Smooth muscle cell (in vitro differentiated cells): ENCODE results near the gene GALNT12. TPM values are rescaled to one million over a fixed set of nuclear protein-coding genes. Genes with fewer than 3 reads are reported as not detected.

Experiments
- DNase-seq: peaks from one replicate; lab custom pipeline; 2025; ENCODE audit not compliant: unreplicated experiment; lab: John Stamatoyannopoulos, UW
- H2AFZ ChIP-seq: fragments of 200-600 bp; sonication (generic); 2 replicates; pipeline ENCODE4 v1.6.0; 2016; ENCODE audit warnings: antibody characterized with exemption, low read depth, mild to moderate bottlenecking
- H3F3A ChIP-seq: fragments of 200-600 bp; sonication (generic); 2 replicates; pipeline ENCODE4 v1.6.0; 2017; ENCODE audit warnings: antibody characterized with exemption, low read depth
- H3K27ac ChIP-seq: fragments of 200-600 bp; sonication (generic); 2 replicates; pipeline ENCODE4 v1.5.1; 2016; ENCODE audit warnings: low read depth, mild to moderate bottlenecking
- H3K27me3 ChIP-seq: fragments of 200-600 bp; sonication (generic); 2 replicates; pipeline ENCODE4 v1.6.1; 2016; ENCODE audit warnings: low read depth, mild to moderate bottlenecking
- H3K36me3 ChIP-seq: fragments of 200-600 bp; sonication (generic); 2 replicates; pipeline ENCODE4 v1.5.1; 2016; ENCODE audit warnings: low read depth
- H3K4me1 ChIP-seq: fragments of 200-600 bp; sonication (generic); 2 replicates; pipeline ENCODE4 v1.5.1; 2016; ENCODE audit warnings: low read depth
- H3K4me2 ChIP-seq: fragments of 200-600 bp; sonication (generic); 2 replicates; pipeline ENCODE4 v1.6.0; 2016; ENCODE audit warnings: mild to moderate bottlenecking
- H3K4me3 ChIP-seq: fragments of 200-600 bp; sonication (generic); 2 replicates; pipeline ENCODE4 v1.5.1; 2016; ENCODE audit warnings: mild to moderate bottlenecking
- H3K79me2 ChIP-seq: fragments of 200-600 bp; sonication (generic); 2 replicates; pipeline ENCODE4 v1.6.0; 2016; ENCODE audit warnings: low read depth, mild to moderate bottlenecking
- H3K9ac ChIP-seq: fragments of 200-600 bp; sonication (generic); 2 replicates; pipeline ENCODE4 v1.6.0; 2016; ENCODE audit warnings: low read depth
- H3K9me3 ChIP-seq: fragments of 200-600 bp; sonication (generic); replicated peaks from 2 replicates; pipeline ENCODE4 v1.5.1; 2016; ENCODE audit warnings: low read depth
- H4K20me1 ChIP-seq: fragments of 200-600 bp; sonication (generic); 2 replicates; pipeline ENCODE4 v1.6.0; 2016; ENCODE audit warnings: low read depth
- CTCF ChIP-seq: fragments of 200-600 bp; sonication (generic); IDR thresholded peaks from 2 replicates; pipeline ENCODE4 v1.5.1; 2017; ENCODE audit warnings: borderline replicate concordance, mild to moderate bottlenecking, antibody characterized with exemption; ENCODE audit not compliant: insufficient read depth, poor library complexity, severe bottlenecking
- WGBS: methylation state at CpG from one replicate; pipeline ENCODE4 v1.1.7; 2016; ENCODE audit warnings: low lambda C conversion rate; 5-methylcytosine and 5-hydroxymethylcytosine counted together
- polyA plus RNA-seq: library from polyadenylated mRNA; unstranded; fragments of >200 nt; fragmentation: Nextera tagmentation; extraction: Ambion mirVana; gene quantifications from 2 replicates; pipeline ENCODE4 v1.2.1, GENCODE V29; 2016
- total RNA-seq: library from RNA; depleted of rRNA; stranded (reverse); fragments of >200 nt; gene quantifications from 2 replicates; pipeline ENCODE4 v1.2.3, GENCODE V29; 2014

Gene GALNT12
- total and polyA plus RNA-seq, 2 experiments from 2014 or later, result 1.7 to 4.0 TPM

- Histone ChIP-seq H3K9ac (no peak overlapping the region), H3K4me1 (peaks cover 9% of the 10 kb centered on the region), H3K9me3 (no peaks in the 10 kb centered on the region), H3K4me2 (no peak overlapping the region), H3F3A (no peaks in the 10 kb centered on the region), H4K20me1 (peaks cover 15% of the 10 kb centered on the region), H3K27me3 (no peaks in the 10 kb centered on the region), H3K36me3 (no peaks in the 10 kb centered on the region), H3K4me3 (no peak overlapping the region), H3K79me2 (peaks cover 7% of the 10 kb centered on the region), H2AFZ (no peak overlapping the region), H3K27ac (no peak overlapping the region)
- no peak for TF ChIP-seq CTCF
- DNase-seq, result no peak
- 91% methylated on average over 4 of the region's 4 CpGs for WGBS
Observed at GRCh38 chr9:98797491-98797890, 10.0 kb upstream of the GALNT12 start.

GRCh38 chr9:98798254-98798653 is 9.2 kb upstream of the GALNT12 start:
- no peak for TF ChIP-seq CTCF
- Histone ChIP-seq H3K4me1 (peaks cover 9% of the 10 kb centered on the region), H2AFZ (no peak overlapping the region), H3K27ac (no peak overlapping the region), H3K9me3 (no peaks in the 10 kb centered on the region), H3K36me3 (no peaks in the 10 kb centered on the region), H3K27me3 (peaks cover 5% of the 10 kb centered on the region), H3K4me3 (no peak overlapping the region), H3F3A (no peaks in the 10 kb centered on the region), H4K20me1 (peaks cover 10% of the 10 kb centered on the region), H3K9ac (no peak overlapping the region), H3K4me2 (no peak overlapping the region), H3K79me2 (peaks cover 7% of the 10 kb centered on the region)
- DNase-seq, result no peak
- WGBS, result 98% methylated on average over 3 of the region's 3 CpGs

- Histone ChIP-seq H3K27ac (no peak overlapping the region), H3K4me3 (no peak overlapping the region), H3K9me3 (no peaks in the 10 kb centered on the region), H4K20me1 (no peaks in the 10 kb centered on the region), H3K4me1 (peaks cover 3% of the 10 kb centered on the region), H3K36me3 (no peaks in the 10 kb centered on the region), H2AFZ (no peak overlapping the region), H3K27me3 (peaks cover 15% of the 10 kb centered on the region), H3K79me2 (no peaks in the 10 kb centered on the region), H3K9ac (no peak overlapping the region), H3F3A (peaks cover 2% of the 10 kb centered on the region), H3K4me2 (no peak overlapping the region)
- TF ChIP-seq CTCF, result no peak
- WGBS, result 88% methylated on average over 1 of the region's 1 CpG
- no peak for DNase-seq
Observed at GRCh38 chr9:98801561-98801960, 5.9 kb upstream of the GALNT12 start.

- Histone ChIP-seq H3K9me3 (no peaks in the 10 kb centered on the region), H3K27me3 (peaks cover 19% of the 10 kb centered on the region), H4K20me1 (no peaks in the 10 kb centered on the region), H3K4me2 (no peak overlapping the region), H3K4me3 (no peak overlapping the region), H3K36me3 (no peaks in the 10 kb centered on the region), H3K9ac (no peak overlapping the region), H3K27ac (no peak overlapping the region), H3F3A (peaks cover 6% of the 10 kb centered on the region), H2AFZ (no peak overlapping the region), H3K4me1 (peaks cover 3% of the 10 kb centered on the region), H3K79me2 (no peaks in the 10 kb centered on the region)
- WGBS, result 86% methylated on average over 1 of the region's 1 CpG
- DNase-seq, result no peak
- TF ChIP-seq CTCF, result no peak
Observed at GRCh38 chr9:98801969-98802371, 5.5 kb upstream of the GALNT12 start.
